OCI-LY7 (cell line): ENCODE measurements around the gene GON4L. TPM values are rescaled to one million over a fixed set of nuclear protein-coding genes. Genes with fewer than 3 reads are reported as not detected.
"Not testable (repeated sequence)": the region's sequence is repeated elsewhere in the genome, so short reads cannot be mapped to it uniquely, and the experiment has no call there.

Source experiments
- BruUV-seq: library from RNA; stranded (reverse); fragments of 400-500 nt; replicated peaks from 2 replicates; lab custom pipeline; 2021; lab: Mats Ljungman, UMichigan
- CTCF ChIA-PET: fragments of 300-600 bp; sonication (Branson Sonifier 250); formaldehyde crosslinking; loops from one replicate; lab custom pipeline; 2022; ENCODE audit warnings: antibody characterized with exemption; ENCODE audit not compliant: unreplicated experiment; lab: Charles Lee
- POLR2A ChIA-PET: fragments of 300-600 bp; sonication (Branson Sonifier 250); formaldehyde crosslinking; loops from one replicate; lab custom pipeline; 2022; ENCODE audit warnings: antibody characterized with exemption; lab: Charles Lee
- DNase-seq: peaks from one replicate; pipeline ENCODE4 v3.0.0-alpha.2; 2015; ENCODE audit warnings: low spot score
- H2AFZ ChIP-seq: fragments of 200-600 bp; sonication (generic), shearing (Covaris generic); 2 replicates; pipeline ENCODE4 v1.6.1; 2014; ENCODE audit warnings: mild to moderate bottlenecking, antibody characterized with exemption, low read length, moderate library complexity
- H3K27ac ChIP-seq: fragments of 200-600 bp; sonication (generic); 2 replicates; pipeline ENCODE4 v1.5.1; 2014; ENCODE audit warnings: mixed run types, low read depth, mild to moderate bottlenecking, moderate library complexity, low read length, inconsistent platforms; ENCODE audit not compliant: poor library complexity, severe bottlenecking
- H3K36me3 ChIP-seq: fragments of 200-600 bp; sonication (generic); 2 replicates; pipeline ENCODE4 v1.6.1; 2014; ENCODE audit warnings: mild to moderate bottlenecking, antibody characterized with exemption, low read length, moderate library complexity, mixed read lengths; ENCODE audit not compliant: insufficient read depth
- H3K4me1 ChIP-seq: fragments of 200-600 bp; sonication (generic); 2 replicates; pipeline ENCODE4 v1.5.1; 2014; ENCODE audit warnings: mild to moderate bottlenecking, low read length; ENCODE audit not compliant: insufficient read depth, poor library complexity, severe bottlenecking
- H3K4me2 ChIP-seq: fragments of 200-600 bp; sonication (generic); 2 replicates; pipeline ENCODE4 v1.6.1; 2014; ENCODE audit warnings: mild to moderate bottlenecking, low read length
- H3K4me3 ChIP-seq: fragments of 200-600 bp; sonication (generic); 2 replicates; pipeline ENCODE4 v1.5.1; 2014; ENCODE audit warnings: mild to moderate bottlenecking, low read depth, low read length; ENCODE audit not compliant: poor library complexity, severe bottlenecking
- H3K79me2 ChIP-seq: fragments of 200-600 bp; sonication (generic); 2 replicates; pipeline ENCODE4 v1.6.1; 2016; ENCODE audit warnings: low read depth, mild to moderate bottlenecking, low read length, moderate library complexity, mixed read lengths; ENCODE audit not compliant: insufficient read depth
- H3K9me2 ChIP-seq: fragments of 200-600 bp; sonication (generic); 2 replicates; pipeline ENCODE4 v1.6.1; 2016; ENCODE audit warnings: mild to moderate bottlenecking, low read length, mixed read lengths; ENCODE audit not compliant: insufficient read depth
- H3K9me3 ChIP-seq: fragments of 200-600 bp; sonication (generic); 2 replicates; pipeline ENCODE4 v1.6.1; 2014; ENCODE audit warnings: mild to moderate bottlenecking, mixed run types, low read length, mixed read lengths
- H4K20me1 ChIP-seq: fragments of 200-600 bp; sonication (generic); 2 replicates; pipeline ENCODE4 v1.6.1; 2014; ENCODE audit warnings: mild to moderate bottlenecking, antibody characterized with exemption, low read length, moderate library complexity, mixed read lengths; ENCODE audit not compliant: insufficient read depth
- EZH2phosphoT487 ChIP-seq: fragments of 200-600 bp; sonication (generic); IDR thresholded peaks from 2 replicates; pipeline ENCODE4 v1.6.1; 2018; ENCODE audit warnings: low read depth, borderline replicate concordance, mild to moderate bottlenecking, mixed run types, antibody characterized with exemption, low read length, moderate library complexity, mixed read lengths
- intact Hi-C: fragments of 100-400 bp; cut with micrococcal nuclease; formaldehyde crosslinking; loops from one replicate; pipeline ENCODE4 v1.10.0; 2022; ENCODE audit not compliant: unreplicated experiment
- total RNA-seq, 2 experiments: library from RNA; depleted of rRNA in 1 of 2; stranded (reverse); fragments of >200 nt in 1 of 2; shearing (Covaris generic) in 1 of 2; gene quantifications; 2 replicates each; pipeline ENCODE4 v1.2.3, GENCODE V29; 2014 to 2022
- TF ChIP-seq, protein P1 (sequence below): fragments of 200-600 bp; sonication (generic); conservative IDR thresholded peaks from 2 replicates; pipeline ENCODE4 v1.5.1; 2014; ENCODE audit warnings: mild to moderate bottlenecking, antibody characterized with exemption, low read length, moderate library complexity, mixed read lengths

The GON4L gene
- total RNA-seq, 2 experiments from 2014 or later: 46.0 to 78.0 TPM

GRCh38 chr1:155834927-155835399 lies 22.1 kb downstream of the GON4L start:
- peaks cover 62% of the 10 kb centered on the region for H3K79me2 ChIP-seq
- H3K9me3 ChIP-seq, DNase-seq, intact Hi-C loops, H3K9me2 ChIP-seq, H4K20me1 ChIP-seq, H3K27ac ChIP-seq, H3K4me3 ChIP-seq, H2AFZ ChIP-seq, BruUV-seq, H3K4me2 ChIP-seq, CTCF ChIA-PET, POLR2A ChIA-PET: not testable (repeated sequence)
- H3K4me1 ChIP-seq: peaks cover 47% of the 10 kb centered on the region
- H3K36me3 ChIP-seq: peaks cover 66% of the 10 kb centered on the region

DNA sequence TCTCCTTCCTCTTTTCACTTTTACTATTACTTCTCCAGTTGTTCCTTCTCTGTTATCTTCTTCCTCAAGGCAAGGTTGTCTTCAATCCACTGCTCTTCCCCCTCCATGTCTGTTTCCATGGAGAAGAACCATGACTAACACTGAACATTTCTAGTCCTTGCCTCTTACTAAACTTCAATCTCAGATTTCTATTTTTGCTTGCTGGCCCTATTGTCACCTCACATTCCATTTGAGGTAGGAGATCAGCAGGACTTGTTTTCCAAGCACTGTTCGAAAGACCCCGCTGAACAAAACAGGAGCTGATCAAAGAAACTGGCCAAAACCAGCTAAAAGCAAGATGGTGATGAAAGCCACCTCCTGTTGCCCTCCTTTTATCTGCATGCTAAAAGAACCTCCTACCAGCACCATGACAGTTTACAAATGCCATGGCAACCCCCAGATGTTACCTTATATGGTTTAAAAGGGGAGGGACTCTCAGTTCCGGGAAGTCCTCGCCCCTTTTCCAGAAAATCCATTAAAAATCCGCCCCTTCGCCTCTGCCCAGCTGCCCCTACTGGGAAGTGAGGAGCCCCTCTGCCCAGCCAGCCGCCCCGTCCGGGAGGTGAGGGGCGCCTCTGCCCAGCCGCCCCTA lies 22.6 kb downstream of the GON4L start:
- no peak for DNase-seq
- Histone ChIP-seq H3K79me2 (peaks cover 60% of the 10 kb centered on the region), H2AFZ (no peak overlapping the region)

DNA sequence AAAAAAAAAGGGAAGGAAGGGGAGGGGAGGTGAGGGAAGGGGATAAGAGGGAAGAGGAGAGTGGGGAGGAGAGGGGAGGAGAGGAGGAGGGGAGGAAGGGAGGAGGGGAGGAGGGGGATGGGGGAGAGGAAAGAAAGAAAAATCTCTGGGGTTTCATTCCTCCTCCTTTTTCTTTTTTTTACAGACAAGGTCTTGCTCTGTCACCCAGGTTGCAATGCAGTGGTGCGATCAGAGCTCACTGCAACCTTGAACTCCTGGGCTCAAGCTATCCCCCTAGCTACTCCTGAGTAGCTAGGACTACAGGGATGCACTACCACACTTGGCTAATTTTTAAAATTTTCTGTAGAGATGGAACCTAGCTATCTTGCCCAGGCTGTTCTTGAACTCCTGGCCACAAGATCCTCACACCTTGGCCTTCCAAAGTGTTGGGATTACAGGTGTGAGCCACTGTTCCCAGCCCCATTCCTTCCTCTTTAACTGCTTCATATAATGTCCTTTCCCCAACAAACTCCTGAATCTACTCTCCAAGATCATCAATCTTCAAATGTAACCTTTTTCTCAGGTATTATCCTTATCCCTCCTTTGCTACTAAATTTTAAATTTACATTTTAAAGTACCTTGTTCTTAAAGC lies 23.2 kb downstream of the GON4L start:
- no peak overlapping the region for H2AFZ ChIP-seq
- H3K4me2 ChIP-seq: peak overlapping the region; percentile 59
- H3K4me3 ChIP-seq: peak overlapping the region; percentile 37
- H3K27ac ChIP-seq: peak overlapping the region; percentile 58
- H3K9me2 ChIP-seq: no peaks in the 10 kb centered on the region
- ChIA-PET CTCF (interaction anchor here (0.6 kb wide), 1 partner anchor 285 kb away, joined by 7 read pairs; no protein-coding TSS in a partner anchor), POLR2A (interaction anchor here (0.6 to 1.8 kb wide), 7 partner anchors 8 to 204 kb away, joined by 3 to 7 read pairs (median 4); no protein-coding TSS in a partner anchor)
- no peak for DNase-seq
- TF ChIP-seq EZH2phosphoT487: no peak
- TF ChIP-seq, protein P1, sequence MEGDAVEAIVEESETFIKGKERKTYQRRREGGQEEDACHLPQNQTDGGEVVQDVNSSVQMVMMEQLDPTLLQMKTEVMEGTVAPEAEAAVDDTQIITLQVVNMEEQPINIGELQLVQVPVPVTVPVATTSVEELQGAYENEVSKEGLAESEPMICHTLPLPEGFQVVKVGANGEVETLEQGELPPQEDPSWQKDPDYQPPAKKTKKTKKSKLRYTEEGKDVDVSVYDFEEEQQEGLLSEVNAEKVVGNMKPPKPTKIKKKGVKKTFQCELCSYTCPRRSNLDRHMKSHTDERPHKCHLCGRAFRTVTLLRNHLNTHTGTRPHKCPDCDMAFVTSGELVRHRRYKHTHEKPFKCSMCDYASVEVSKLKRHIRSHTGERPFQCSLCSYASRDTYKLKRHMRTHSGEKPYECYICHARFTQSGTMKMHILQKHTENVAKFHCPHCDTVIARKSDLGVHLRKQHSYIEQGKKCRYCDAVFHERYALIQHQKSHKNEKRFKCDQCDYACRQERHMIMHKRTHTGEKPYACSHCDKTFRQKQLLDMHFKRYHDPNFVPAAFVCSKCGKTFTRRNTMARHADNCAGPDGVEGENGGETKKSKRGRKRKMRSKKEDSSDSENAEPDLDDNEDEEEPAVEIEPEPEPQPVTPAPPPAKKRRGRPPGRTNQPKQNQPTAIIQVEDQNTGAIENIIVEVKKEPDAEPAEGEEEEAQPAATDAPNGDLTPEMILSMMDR: no peak
- peaks cover 71% of the 10 kb centered on the region for H3K36me3 ChIP-seq
- no TSS peak for BruUV-seq
- H3K79me2 ChIP-seq: peaks cover 60% of the 10 kb centered on the region
- H3K4me1 ChIP-seq: peaks cover 47% of the 10 kb centered on the region
- intact Hi-C loops: no loop called here
- H3K9me3 ChIP-seq: peaks cover 5% of the 10 kb centered on the region; the same call in 1 of the 2 replicates
- H4K20me1 ChIP-seq: no peaks in the 10 kb centered on the region

More for the DNA sequence above, 22.6 kb downstream of the GON4L start:
- no peak overlapping the region for H3K4me3 ChIP-seq
- ChIA-PET CTCF (no interaction called here), POLR2A (interaction anchor here (0.6 to 1.8 kb wide), 4 partner anchors 16 to 48 kb away, joined by 3 to 5 read pairs (median 4); no protein-coding TSS in a partner anchor)
- no peaks in the 10 kb centered on the region for H3K9me2 ChIP-seq
- peak overlapping the region; percentile 58 for H3K27ac ChIP-seq
- peak overlapping the region; percentile 59 for H3K4me2 ChIP-seq
- peaks cover 5% of the 10 kb centered on the region; the same call in 1 of the 2 replicates for H3K9me3 ChIP-seq
- H3K36me3 ChIP-seq: peaks cover 71% of the 10 kb centered on the region
- intact Hi-C loops: no loop called here
- no peaks in the 10 kb centered on the region for H4K20me1 ChIP-seq
- TF ChIP-seq, protein P1: no peak
- no peak for TF ChIP-seq EZH2phosphoT487
- peaks cover 47% of the 10 kb centered on the region for H3K4me1 ChIP-seq
- no TSS peak for BruUV-seq
